AG04450 (cell line): ENCODE data around the gene MMD. TPM values are rescaled to one million over a fixed set of nuclear protein-coding genes. Genes with fewer than 3 reads are reported as not detected.
A peak's percentile ranks its signal among the peaks of the same experiment; 100 is the strongest.

ENCODE experiments used
- CTCF ChIA-PET: fragments of 300-600, 350-600 bp; formaldehyde crosslinking; extraction: SDS; loops from one replicate; lab custom pipeline; 2022; ENCODE audit warnings: antibody characterized with exemption, inconsistent platforms; lab: Charles Lee
- POLR2A ChIA-PET: fragments of 350-600 bp; formaldehyde crosslinking; extraction: SDS; loops from one replicate; lab custom pipeline; 2021; ENCODE audit warnings: antibody characterized with exemption, inconsistent platforms; lab: Yijun Ruan, JAX
- DNase-seq: peaks from one replicate; pipeline ENCODE4 v3.0.0-alpha.2; 2011; ENCODE audit warnings: low read depth, low spot score
- H3K27ac ChIP-seq: one replicate; pipeline ENCODE4 v1.5.1; 2012; ENCODE audit warnings: low read depth, low read length, control low read depth
- H3K27me3 ChIP-seq: one replicate; pipeline ENCODE4 v1.6.0; 2012; ENCODE audit warnings: low read length; ENCODE audit not compliant: control insufficient read depth, insufficient read depth
- H3K4me3 ChIP-seq: 2 replicates; pipeline ENCODE4 v1.5.1; 2011; ENCODE audit warnings: mild to moderate bottlenecking, low read depth, low read length, control low read depth
- H3K9me3 ChIP-seq: 2 replicates; pipeline ENCODE4 v1.5.1; 2012; ENCODE audit warnings: low read length; ENCODE audit not compliant: control insufficient read depth, insufficient read depth
- CTCF ChIP-seq: IDR thresholded peaks from 2 replicates; pipeline ENCODE4 v1.5.1; 2011; ENCODE audit warnings: low read depth, low read length, control low read depth, inconsistent platforms
- polyA plus RNA-seq: library from polyadenylated mRNA; depleted of rRNA; stranded (reverse); fragments of >200 nt; gene quantifications from 2 replicates; pipeline ENCODE4 v1.2.3, GENCODE V29; 2011

Gene MMD
- polyA plus RNA-seq, 1 experiment = 41.6 TPM

- POLR2A ChIA-PET = no interaction called here
Observed at GRCh38 chr17:55354010-55354409, 67.6 kb downstream of the MMD start.

GRCh38 chr17:55351226-55351625, 70.4 kb downstream of the MMD start:
- Histone ChIP-seq H3K27ac (no peak overlapping the region), H3K4me3 (no peak overlapping the region), H3K9me3 (no peaks in the 10 kb centered on the region), H3K27me3 (peaks cover 9% of the 10 kb centered on the region)
- no peak for DNase-seq
- ChIA-PET CTCF (interaction anchor here (1.3 to 6.7 kb wide), 3 partner anchors 10 to 359 kb away, joined by 4 to 81 read pairs (median 10); no protein-coding TSS in a partner anchor), POLR2A (no interaction called here)
- no peak for TF ChIP-seq CTCF

More at GRCh38 chr17:55354010-55354409, 67.6 kb downstream of the MMD start:
- H3K9me3 ChIP-seq = no peaks in the 10 kb centered on the region
- no peak for DNase-seq
- TF ChIP-seq CTCF = no peak
- H3K27ac ChIP-seq = no peak overlapping the region
- CTCF ChIA-PET = interaction anchor here (0.6 to 5.7 kb wide), 5 partner anchors 58 to 363 kb away, joined by 3 to 60 read pairs (median 4); partner anchors contain the start of gene SMIM36
- H3K27me3 ChIP-seq = peaks cover 6% of the 10 kb centered on the region
- no peak overlapping the region for H3K4me3 ChIP-seq

GRCh38 chr17:55350825-55351205, 70.8 kb downstream of the MMD start:
- CTCF ChIA-PET = interaction anchor here (1.0 to 6.7 kb wide), 2 partner anchors 27 to 359 kb away, joined by 3 to 81 read pairs; no protein-coding TSS in a partner anchor
- H3K27me3 ChIP-seq = peaks cover 9% of the 10 kb centered on the region
- no peak for TF ChIP-seq CTCF
- H3K27ac ChIP-seq = no peak overlapping the region
- H3K4me3 ChIP-seq = no peak overlapping the region
- H3K9me3 ChIP-seq = no peaks in the 10 kb centered on the region
- DNase-seq = no peak
- POLR2A ChIA-PET = no interaction called here

GRCh38 chr17:55348749-55349354, 72.8 kb downstream of the MMD start:
- DNase-seq = peak; percentile 8
- CTCF ChIA-PET = interaction anchor here (0.6 to 6.7 kb wide), 14 partner anchors 8 to 363 kb away, joined by 3 to 81 read pairs (median 4); no protein-coding TSS in a partner anchor
- H3K4me3 ChIP-seq = no peak overlapping the region

More at GRCh38 chr17:55348749-55349354, 72.8 kb downstream of the MMD start:
- H3K27ac ChIP-seq = no peak overlapping the region
- H3K27me3 ChIP-seq = peaks cover 6% of the 10 kb centered on the region
- peak; percentile 92 for TF ChIP-seq CTCF
- no peaks in the 10 kb centered on the region for H3K9me3 ChIP-seq
- POLR2A ChIA-PET = no interaction called here
